ENCODE measurements around the gene SEL1L3. TPM values are rescaled to one million over a fixed set of nuclear protein-coding genes. Genes with fewer than 3 reads are reported as not detected.

The SEL1L3 gene
- total RNA-seq, 1 donor: 83.6 TPM

- no peak for DNase-seq (ENCODE audit: insufficient read length, low spot score, missing footprints)
- no peaks in the 10 kb centered on the region for H3K27me3 ChIP-seq (ENCODE audit: insufficient read depth, low read length)
- peaks cover 70% of the 10 kb centered on the region for H3K36me3 ChIP-seq (ENCODE audit: insufficient read depth, low read length)
- H3K79me2 ChIP-seq (ENCODE audit: insufficient read depth, low read length): no peaks in the 10 kb centered on the region
- no peak overlapping the region for H3K4me3 ChIP-seq (ENCODE audit: insufficient read depth, low read length)
- H3K4me2 ChIP-seq (ENCODE audit: insufficient read depth, low read length): no peak overlapping the region
- H2AFZ ChIP-seq (ENCODE audit: low read length): no peak overlapping the region
- H3K9me3 ChIP-seq (ENCODE audit: low read depth, low read length): no peaks in the 10 kb centered on the region
- no peak overlapping the region for H3K27ac ChIP-seq (ENCODE audit: low read depth, low read length)
- no peaks in the 10 kb centered on the region for H4K20me1 ChIP-seq (ENCODE audit: insufficient read depth, low read length)
- no peaks in the 10 kb centered on the region for H3K4me1 ChIP-seq (ENCODE audit: insufficient read depth, low read length)
- no peak for TF ChIP-seq CTCF (IDR thresholded peaks at IDR 0.05; ENCODE audit: extremely low read depth, low read depth, low read length)
These were observed 78.8 kb downstream of the SEL1L3 start for GRCh38 chr4:25783943-25784342.

- DNase-seq (ENCODE audit: insufficient read length, low spot score, missing footprints): no peak
- Histone ChIP-seq H3K4me1 (ENCODE audit: insufficient read depth, low read length) (no peaks in the 10 kb centered on the region), H3K9me3 (ENCODE audit: low read depth, low read length) (no peaks in the 10 kb centered on the region), H3K4me3 (ENCODE audit: insufficient read depth, low read length) (no peak overlapping the region), H3K27ac (ENCODE audit: low read depth, low read length) (no peak overlapping the region), H3K36me3 (ENCODE audit: insufficient read depth, low read length) (peaks cover 68% of the 10 kb centered on the region), H3K27me3 (ENCODE audit: insufficient read depth, low read length) (no peaks in the 10 kb centered on the region), H4K20me1 (ENCODE audit: insufficient read depth, low read length) (no peaks in the 10 kb centered on the region), H3K79me2 (ENCODE audit: insufficient read depth, low read length) (no peaks in the 10 kb centered on the region), H2AFZ (ENCODE audit: low read length) (no peak overlapping the region), H3K4me2 (ENCODE audit: insufficient read depth, low read length) (no peak overlapping the region)
- no peak for TF ChIP-seq CTCF (IDR thresholded peaks at IDR 0.05; ENCODE audit: extremely low read depth, low read depth, low read length)
These were observed 79.7 kb downstream of the SEL1L3 start for GRCh38 chr4:25783126-25783525.

DNA sequence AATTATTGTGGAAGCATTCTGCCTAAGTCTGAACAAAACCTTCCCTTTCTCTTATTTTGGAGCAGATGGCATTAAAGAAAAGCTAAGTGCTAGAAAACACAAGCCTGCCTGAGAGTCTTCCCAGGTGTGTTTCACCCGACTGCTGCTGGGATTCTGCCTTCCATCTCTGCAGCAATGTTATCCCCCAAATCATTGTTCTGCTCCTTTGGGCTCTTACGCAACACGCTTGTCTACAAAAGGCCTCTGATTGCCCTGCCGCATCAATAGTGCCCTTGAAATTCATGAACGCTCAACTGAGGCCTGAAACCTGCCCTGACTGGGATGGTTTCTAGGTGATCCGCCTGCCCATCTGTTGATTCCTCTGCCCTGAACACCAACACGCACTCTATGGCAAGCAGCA, 80.3 kb downstream of the SEL1L3 start:
- TF ChIP-seq CTCF (IDR thresholded peaks at IDR 0.05; ENCODE audit: extremely low read depth, low read depth, low read length): no peak
- H2AFZ ChIP-seq (ENCODE audit: low read length): no peak overlapping the region
- no peak overlapping the region for H3K4me3 ChIP-seq (ENCODE audit: insufficient read depth, low read length)
- no peaks in the 10 kb centered on the region for H4K20me1 ChIP-seq (ENCODE audit: insufficient read depth, low read length)
- no peaks in the 10 kb centered on the region for H3K79me2 ChIP-seq (ENCODE audit: insufficient read depth, low read length)
- no peaks in the 10 kb centered on the region for H3K27me3 ChIP-seq (ENCODE audit: insufficient read depth, low read length)
- no peak for DNase-seq (ENCODE audit: insufficient read length, low spot score, missing footprints)
- H3K36me3 ChIP-seq (ENCODE audit: insufficient read depth, low read length): peaks cover 69% of the 10 kb centered on the region
- H3K4me2 ChIP-seq (ENCODE audit: insufficient read depth, low read length): no peak overlapping the region
- H3K27ac ChIP-seq (ENCODE audit: low read depth, low read length): no peak overlapping the region
- H3K4me1 ChIP-seq (ENCODE audit: insufficient read depth, low read length): no peaks in the 10 kb centered on the region
- peaks cover 2% of the 10 kb centered on the region for H3K9me3 ChIP-seq (ENCODE audit: low read depth, low read length)

DNA sequence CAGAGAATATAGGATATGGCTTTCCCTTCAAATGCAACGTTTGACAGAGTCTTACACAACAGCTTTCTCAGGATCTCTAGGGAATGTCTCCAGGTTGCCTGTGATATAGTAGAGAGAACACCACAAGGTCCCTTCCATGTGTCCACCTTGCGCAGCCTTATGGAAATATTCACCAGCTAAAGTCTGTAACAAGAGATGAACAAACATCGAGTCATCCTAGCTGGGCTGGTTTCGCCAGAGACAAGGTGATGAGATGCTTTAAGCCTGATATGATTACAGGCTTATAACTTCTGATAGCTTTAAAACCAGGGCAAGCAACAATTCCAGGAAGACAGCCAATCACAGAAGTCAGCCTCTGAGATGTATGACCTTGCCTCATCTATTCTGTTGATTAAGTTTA, 83.8 kb downstream of the SEL1L3 start:
- H3K36me3 ChIP-seq (ENCODE audit: insufficient read depth, low read length): peaks cover 63% of the 10 kb centered on the region
- no peak for TF ChIP-seq CTCF (IDR thresholded peaks at IDR 0.05; ENCODE audit: extremely low read depth, low read depth, low read length)
- no peak overlapping the region for H3K4me2 ChIP-seq (ENCODE audit: insufficient read depth, low read length)
- H3K9me3 ChIP-seq (ENCODE audit: low read depth, low read length): peaks cover 3% of the 10 kb centered on the region
- H3K4me3 ChIP-seq (ENCODE audit: insufficient read depth, low read length): no peak overlapping the region
- H3K27me3 ChIP-seq (ENCODE audit: insufficient read depth, low read length): no peaks in the 10 kb centered on the region
- H3K27ac ChIP-seq (ENCODE audit: low read depth, low read length): no peak overlapping the region
- no peaks in the 10 kb centered on the region for H3K79me2 ChIP-seq (ENCODE audit: insufficient read depth, low read length)
- no peak for DNase-seq (ENCODE audit: insufficient read length, low spot score, missing footprints)
- peaks cover 5% of the 10 kb centered on the region for H3K4me1 ChIP-seq (ENCODE audit: insufficient read depth, low read length)
- no peaks in the 10 kb centered on the region for H4K20me1 ChIP-seq (ENCODE audit: insufficient read depth, low read length)
- no peak overlapping the region for H2AFZ ChIP-seq (ENCODE audit: low read length)

Measured in osteoblast (primary cell).